CD8-positive, alpha-beta memory T cell (primary cell): ENCODE data around the gene TBC1D14. TPM values are rescaled to one million over a fixed set of nuclear protein-coding genes. Genes with fewer than 3 reads are reported as not detected.

ENCODE experiments used
- CTCF ChIA-PET: fragments of 350-600 bp; sonication (Branson Sonifier 250); formaldehyde crosslinking; loops from one replicate; lab custom pipeline; 2021; ENCODE audit warnings: antibody characterized with exemption; lab: Charles Lee
- POLR2A ChIA-PET: fragments of 350-600 bp; sonication (Branson Sonifier 250); formaldehyde crosslinking; loops from one replicate; lab custom pipeline; 2021; ENCODE audit warnings: antibody characterized with exemption; lab: Charles Lee
- DNase-seq, 5 donors: peaks; one replicate each; pipeline versions ENCODE4 v3.0.0 to v3.0.0-alpha.2; 2020 to 2022; ENCODE audit warnings: mixed read lengths in 1 of 5
- H3K27ac ChIP-seq: one replicate; pipeline ENCODE4 v1.7.0; 2013; ENCODE audit warnings: low read depth, mild to moderate bottlenecking, low read length, moderate library complexity
- H3K27me3 ChIP-seq: 2 replicates; pipeline ENCODE4 v1.7.0; 2013; ENCODE audit warnings: low read length, mild to moderate bottlenecking; ENCODE audit not compliant: insufficient read depth, poor library complexity, severe bottlenecking
- H3K36me3 ChIP-seq: 2 replicates; pipeline ENCODE4 v1.7.0; 2013; ENCODE audit warnings: mild to moderate bottlenecking, low read length, moderate library complexity; ENCODE audit not compliant: insufficient read depth
- H3K4me1 ChIP-seq: 2 replicates; pipeline ENCODE4 v1.7.0; 2013; ENCODE audit warnings: mild to moderate bottlenecking, low read length, moderate library complexity; ENCODE audit not compliant: insufficient read depth
- H3K4me3 ChIP-seq: 2 replicates; pipeline ENCODE4 v1.7.0; 2013; ENCODE audit warnings: mild to moderate bottlenecking, low read length
- H3K9me3 ChIP-seq: 2 replicates; pipeline ENCODE4 v1.7.0; 2013; ENCODE audit warnings: mild to moderate bottlenecking, low read length
- H3K27ac Mint-ChIP-seq, 8 donors: one replicate each; pipeline ENCODE4 v1.8.0; 2020 to 2021; ENCODE audit warnings: mixed read lengths in 8 of 8, mild to moderate bottlenecking in 6 of 8, inconsistent platforms in 3 of 8, moderate library complexity in 3 of 8
- H3K27me3 Mint-ChIP-seq, 2 donors: one replicate each; pipeline ENCODE4 v1.8.0; 2020 to 2021; ENCODE audit warnings: mixed read lengths in 2 of 2, mild to moderate bottlenecking in 1 of 2, moderate library complexity in 1 of 2
- H3K36me3 Mint-ChIP-seq, 3 donors: one replicate each; pipeline ENCODE4 v1.8.0; 2020 to 2021; ENCODE audit warnings: mixed read lengths in 3 of 3, inconsistent platforms in 1 of 3, mild to moderate bottlenecking in 1 of 3
- H3K4me1 Mint-ChIP-seq, 3 donors: one replicate each; pipeline ENCODE4 v1.8.0; 2020 to 2021; ENCODE audit warnings: mixed read lengths in 3 of 3, inconsistent platforms in 1 of 3, mild to moderate bottlenecking in 1 of 3
- H3K4me3 Mint-ChIP-seq, 7 donors: one replicate each; pipeline ENCODE4 v1.8.0; 2020 to 2021; ENCODE audit warnings: mixed read lengths in 7 of 7, mild to moderate bottlenecking in 6 of 7, moderate library complexity in 4 of 7, inconsistent platforms in 2 of 7
- H3K9me3 Mint-ChIP-seq, 5 donors: one replicate each; pipeline ENCODE4 v1.8.0; 2020 to 2022; ENCODE audit warnings: mixed read lengths in 5 of 5, mild to moderate bottlenecking in 3 of 5, moderate library complexity in 2 of 5, inconsistent platforms in 1 of 5
- polyA plus RNA-seq: library from polyadenylated mRNA; unstranded; fragments of 300-500 nt; fragmentation: Illumina TruSeq; gene quantifications from one replicate; pipeline ENCODE4 v1.2.3, GENCODE V29; 2021
- total RNA-seq, 2 experiments: library from RNA; stranded (reverse); gene quantifications; one replicate each; pipeline ENCODE4 v1.2.3, GENCODE V29; 2021

TBC1D14 gene
- total and polyA plus RNA-seq, 3 experiments from 2014 or later: 38.0 to 48.5 (median 43.7) TPM

GRCh38 chr4:6896035-6896434 lies 13.6 kb upstream of the TBC1D14 start:
- CTCF ChIA-PET: no interaction called here
- no peaks in the 10 kb centered on the region for H3K36me3 Mint-ChIP-seq
- no peaks in the 10 kb centered on the region for H3K36me3 ChIP-seq
- no peaks in the 10 kb centered on the region for H3K9me3 ChIP-seq
- H3K4me3 Mint-ChIP-seq: no peak overlapping the region
- no peak overlapping the region for H3K27ac ChIP-seq
- peaks cover 41 to 61% (median 59%) of the 10 kb centered on the region in 3 donors for H3K4me1 Mint-ChIP-seq
- no peaks in the 10 kb centered on the region for H3K27me3 ChIP-seq
- peak overlapping the region in 2 of 8 donors; percentile 45 to 58 for H3K27ac Mint-ChIP-seq
- H3K4me1 ChIP-seq: peaks cover 47% of the 10 kb centered on the region
- H3K27me3 Mint-ChIP-seq: no peaks in the 10 kb centered on the region
- no peak overlapping the region for H3K4me3 ChIP-seq
- no peaks in the 10 kb centered on the region for H3K9me3 Mint-ChIP-seq
- POLR2A ChIA-PET: no interaction called here
- DNase-seq: peak in 1 of 5 donors; percentile 2

DNA sequence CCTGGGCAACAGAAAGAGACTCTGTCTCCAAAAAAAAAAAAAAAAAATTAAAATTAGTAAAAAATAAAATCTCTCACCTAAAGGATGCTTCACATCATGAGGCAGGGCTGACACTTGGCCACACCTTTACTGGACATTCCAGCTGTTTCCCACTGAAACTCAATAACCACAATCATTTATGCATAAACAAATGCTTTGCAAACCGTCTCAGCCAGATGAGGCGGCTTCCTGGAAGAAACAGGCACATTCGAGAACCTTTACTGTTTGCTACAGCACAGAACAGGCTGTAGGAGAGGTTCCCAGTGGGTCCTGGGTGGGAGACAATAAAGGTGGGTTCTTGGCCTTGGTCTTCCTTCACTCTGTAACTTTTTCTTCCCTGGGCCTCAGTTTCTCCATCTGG lies 10.9 kb upstream of the TBC1D14 start:
- DNase-seq: no peak
- H3K27ac Mint-ChIP-seq: peak overlapping the region; percentile 78 to 95 (median 92)
- H3K4me1 ChIP-seq: peaks cover 31% of the 10 kb centered on the region
- no peak overlapping the region for H3K4me3 ChIP-seq
- H3K27me3 Mint-ChIP-seq: no peaks in the 10 kb centered on the region
- H3K27ac ChIP-seq: no peak overlapping the region
- ChIA-PET CTCF (interaction anchor here (0.9 to 2.7 kb wide), 7 partner anchors 10 to 170 kb away, joined by 3 to 13 read pairs (median 6); partner anchors contain the start of genes TADA2B and TBC1D14), POLR2A (interaction anchor here (0.6 to 4.2 kb wide), 6 partner anchors 10 to 170 kb away, joined by 3 to 34 read pairs (median 4); partner anchors contain the start of genes GRPEL1, TADA2B and TBC1D14)
- peaks cover 28 to 43% (median 39%) of the 10 kb centered on the region in 3 donors for H3K4me1 Mint-ChIP-seq
- no peaks in the 10 kb centered on the region for H3K27me3 ChIP-seq
- H3K9me3 ChIP-seq: no peaks in the 10 kb centered on the region
- H3K36me3 Mint-ChIP-seq: no peaks in the 10 kb centered on the region
- H3K36me3 ChIP-seq: no peaks in the 10 kb centered on the region
- H3K9me3 Mint-ChIP-seq: no peaks in the 10 kb centered on the region
- H3K4me3 Mint-ChIP-seq: peak overlapping the region; percentile 7 to 84 (median 74)

GRCh38 chr4:6900181-6900812 lies 9.3 kb upstream of the TBC1D14 start:
- H3K27me3 ChIP-seq: no peaks in the 10 kb centered on the region
- POLR2A ChIA-PET: interaction anchor here (0.6 to 4.2 kb wide), 6 partner anchors 9 to 143 kb away, joined by 3 to 34 read pairs (median 4); partner anchors contain the start of genes TADA2B and TBC1D14
- H3K4me3 Mint-ChIP-seq: peak overlapping the region in 3 of 7 donors; percentile 32 to 84 (median 75)
- no peaks in the 10 kb centered on the region for H3K36me3 Mint-ChIP-seq
- H3K27ac Mint-ChIP-seq: peak overlapping the region; percentile 78 to 95 (median 92)
- no peaks in the 10 kb centered on the region for H3K27me3 Mint-ChIP-seq
- H3K27ac ChIP-seq: no peak overlapping the region
- CTCF ChIA-PET: interaction anchor here (0.8 to 2.7 kb wide), 11 partner anchors 9 to 170 kb away, joined by 3 to 13 read pairs (median 4); partner anchors contain the start of genes TADA2B and TBC1D14
- DNase-seq: no peak
- peaks cover 34% of the 10 kb centered on the region for H3K4me1 ChIP-seq
- no peaks in the 10 kb centered on the region for H3K9me3 ChIP-seq
- no peak overlapping the region for H3K4me3 ChIP-seq
- no peaks in the 10 kb centered on the region for H3K36me3 ChIP-seq
- peaks cover 32 to 35% (median 35%) of the 10 kb centered on the region in 3 donors for H3K4me1 Mint-ChIP-seq
- no peaks in the 10 kb centered on the region for H3K9me3 Mint-ChIP-seq

DNA sequence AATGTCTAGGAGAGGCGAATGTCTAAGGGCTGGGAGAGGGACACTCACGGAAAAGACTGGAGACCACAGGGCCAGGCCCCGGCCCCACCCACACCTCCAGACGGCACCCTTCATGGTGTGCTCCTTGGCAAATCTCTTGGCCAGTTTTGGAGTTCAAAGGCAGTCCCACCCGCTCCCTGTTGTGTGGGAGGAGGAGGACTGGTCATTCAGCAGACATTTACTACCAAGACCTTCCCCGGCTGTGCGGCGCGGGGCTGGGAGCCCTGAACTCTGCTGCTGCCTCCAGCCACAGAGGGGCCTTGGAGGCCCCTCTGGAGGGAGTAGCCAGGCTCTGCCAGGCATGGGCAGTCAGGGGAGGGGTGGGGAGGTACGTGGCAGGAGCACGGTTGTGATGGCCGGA lies 8.7 kb upstream of the TBC1D14 start:
- Mint-ChIP-seq H3K9me3 (no peaks in the 10 kb centered on the region), H3K4me1 (peaks cover 32 to 35% (median 35%) of the 10 kb centered on the region in 3 donors), H3K27ac (peak overlapping the region in 6 of 8 donors; percentile 23 to 94 (median 80)), H3K27me3 (no peaks in the 10 kb centered on the region), H3K4me3 (no peak overlapping the region), H3K36me3 (no peaks in the 10 kb centered on the region)
- DNase-seq: peak in 1 of 5 donors; percentile 22
- Histone ChIP-seq H3K27ac (no peak overlapping the region), H3K36me3 (no peaks in the 10 kb centered on the region), H3K27me3 (no peaks in the 10 kb centered on the region), H3K4me1 (peaks cover 34% of the 10 kb centered on the region), H3K9me3 (no peaks in the 10 kb centered on the region), H3K4me3 (no peak overlapping the region)
- ChIA-PET CTCF (interaction anchor here (0.9 to 2.7 kb wide), 3 partner anchors 15 to 143 kb away, joined by 3 to 13 read pairs (median 4); partner anchors contain the start of gene TADA2B), POLR2A (interaction anchor here (0.6 to 4.2 kb wide), 2 partner anchors 8 to 112 kb away, joined by 4 to 34 read pairs; partner anchors contain the start of gene TBC1D14)

GRCh38 chr4:6901669-6902317 lies 7.8 kb upstream of the TBC1D14 start:
- no peak overlapping the region for H3K27ac ChIP-seq
- Mint-ChIP-seq H3K4me3 (no peak overlapping the region), H3K4me1 (peaks cover 28 to 35% (median 35%) of the 10 kb centered on the region in 3 donors), H3K27ac (peak overlapping the region in 2 of 8 donors; percentile 43 to 69), H3K27me3 (no peaks in the 10 kb centered on the region), H3K36me3 (no peaks in the 10 kb centered on the region), H3K9me3 (no peaks in the 10 kb centered on the region)
- H3K9me3 ChIP-seq: no peaks in the 10 kb centered on the region
- POLR2A ChIA-PET: no interaction called here
- CTCF ChIA-PET: no interaction called here
- H3K27me3 ChIP-seq: no peaks in the 10 kb centered on the region
- no peaks in the 10 kb centered on the region for H3K36me3 ChIP-seq
- no peak overlapping the region for H3K4me3 ChIP-seq
- H3K4me1 ChIP-seq: peaks cover 34% of the 10 kb centered on the region
- DNase-seq: no peak

GRCh38 chr4:6902318-6903042 lies 7.1 kb upstream of the TBC1D14 start:
- ChIA-PET CTCF (interaction anchor here (1.4 kb wide), 1 partner anchor 29 kb away, joined by 3 read pairs; no protein-coding TSS in a partner anchor), POLR2A (no interaction called here)
- Histone ChIP-seq H3K36me3 (no peaks in the 10 kb centered on the region), H3K27ac (no peak overlapping the region), H3K27me3 (no peaks in the 10 kb centered on the region), H3K4me3 (no peak overlapping the region), H3K9me3 (no peaks in the 10 kb centered on the region), H3K4me1 (peaks cover 34% of the 10 kb centered on the region)
- DNase-seq: no peak
- peaks cover 27 to 35% (median 35%) of the 10 kb centered on the region in 3 donors for H3K4me1 Mint-ChIP-seq
- no peaks in the 10 kb centered on the region for H3K27me3 Mint-ChIP-seq
- H3K27ac Mint-ChIP-seq: no peak overlapping the region
- no peaks in the 10 kb centered on the region for H3K36me3 Mint-ChIP-seq
- no peaks in the 10 kb centered on the region for H3K9me3 Mint-ChIP-seq
- peak overlapping the region in 1 of 7 donors; percentile 65 for H3K4me3 Mint-ChIP-seq

DNA sequence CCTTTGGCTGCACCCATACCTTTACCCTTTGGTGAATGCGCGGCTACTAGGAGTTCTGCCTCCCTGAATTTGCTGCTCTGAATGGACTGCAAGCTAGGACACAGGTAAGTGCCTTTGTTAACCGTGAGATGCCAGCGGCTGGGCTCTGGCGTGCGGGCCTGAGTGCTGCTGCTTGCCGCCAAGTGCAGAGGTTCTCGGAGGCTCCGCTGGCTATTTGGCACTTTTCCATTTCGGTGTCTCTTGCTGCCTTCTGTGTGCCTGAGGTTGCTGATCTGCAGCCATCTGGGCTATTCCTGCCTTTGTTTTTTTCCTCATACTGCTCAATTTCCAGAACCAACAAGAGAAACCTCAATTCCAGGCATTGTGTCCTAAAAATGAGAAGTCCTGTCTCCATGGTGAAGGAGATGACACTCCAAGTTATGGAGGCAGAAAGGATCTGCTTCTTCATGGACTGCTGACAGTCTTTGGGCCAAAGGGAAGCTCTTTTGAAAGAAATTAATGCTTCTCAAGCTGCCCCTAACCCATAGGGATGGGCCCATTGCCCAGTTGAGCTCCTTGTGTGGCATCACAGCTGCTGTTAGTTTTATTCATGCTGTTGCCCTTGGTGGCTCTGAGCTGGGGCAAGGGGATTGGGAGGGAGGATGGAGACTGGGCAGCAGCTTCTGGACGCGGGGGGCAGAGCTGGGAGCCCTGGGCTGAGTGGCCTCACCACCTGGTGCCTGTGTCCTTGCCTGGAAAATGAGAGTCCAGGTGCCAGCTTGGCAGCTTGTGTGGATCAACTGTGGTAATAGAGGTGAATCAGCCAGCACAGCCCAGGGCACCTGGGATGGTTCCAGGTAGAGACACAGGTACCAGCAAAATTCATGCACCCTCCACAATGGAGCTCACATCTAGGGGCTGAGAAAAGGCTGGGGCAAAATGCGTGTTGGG lies 3.8 kb upstream of the TBC1D14 start:
- H3K4me1 ChIP-seq: peaks cover 31% of the 10 kb centered on the region
- no peaks in the 10 kb centered on the region for H3K27me3 Mint-ChIP-seq
- H3K36me3 Mint-ChIP-seq: peaks cover 0 to 4% (median 0%) of the 10 kb centered on the region in 3 donors
- ChIA-PET CTCF (interaction anchor here (0.8 to 3.4 kb wide), 6 partner anchors 20 to 165 kb away, joined by 3 to 9 read pairs (median 3); no protein-coding TSS in a partner anchor), POLR2A (interaction anchor here (0.6 kb wide), 1 partner anchor 53 kb away, joined by 3 read pairs; no protein-coding TSS in a partner anchor)
- H3K27ac Mint-ChIP-seq: peak overlapping the region in 1 of 8 donors; percentile 11
- H3K4me3 Mint-ChIP-seq: peak overlapping the region in 1 of 7 donors; percentile 15
- H3K4me3 ChIP-seq: no peak overlapping the region
- H3K27ac ChIP-seq: no peak overlapping the region
- no peaks in the 10 kb centered on the region for H3K9me3 Mint-ChIP-seq
- H3K36me3 ChIP-seq: no peaks in the 10 kb centered on the region
- no peaks in the 10 kb centered on the region for H3K27me3 ChIP-seq
- H3K4me1 Mint-ChIP-seq: peaks cover 23 to 34% (median 30%) of the 10 kb centered on the region in 3 donors
- peak in 1 of 5 donors; percentile 17 for DNase-seq
- no peaks in the 10 kb centered on the region for H3K9me3 ChIP-seq
